Activated CD4-positive, alpha-beta memory T cell treated with anti-CD3 and anti-CD28 coated beads, Interleukin-2, amount 10 ng/mL, durations not matched to agents 7 days and 5 days (primary cell): ENCODE data around the gene PGLYRP4. TPM values are rescaled to one million over a fixed set of nuclear protein-coding genes. Genes with fewer than 3 reads are reported as not detected.
"Not testable (repeated sequence)": the region's sequence is repeated elsewhere in the genome, so short reads cannot be mapped to it uniquely, and the experiment has no call there.

Experiments used
- CTCF ChIA-PET: fragments of 350-600 bp; sonication (Branson Sonifier 250); formaldehyde crosslinking; loops from one replicate; lab custom pipeline; 2021; ENCODE audit warnings: antibody characterized with exemption, inconsistent platforms; lab: Charles Lee
- POLR2A ChIA-PET: fragments of 350-600 bp; sonication (Branson Sonifier 250); formaldehyde crosslinking; loops from one replicate; lab custom pipeline; 2021; ENCODE audit warnings: antibody characterized with exemption; lab: Charles Lee
- DNase-seq: peaks from one replicate; pipeline ENCODE4 v3.0.0-alpha.2; 2020
- H3K27ac Mint-ChIP-seq: one replicate; pipeline ENCODE4 v1.8.0; 2021; ENCODE audit warnings: mild to moderate bottlenecking, mixed read lengths
- H3K27me3 Mint-ChIP-seq: one replicate; pipeline ENCODE4 v1.8.0; 2021; ENCODE audit warnings: mixed read lengths
- H3K36me3 Mint-ChIP-seq: one replicate; pipeline ENCODE4 v1.8.0; 2021; ENCODE audit warnings: low read depth, mixed read lengths
- H3K4me1 Mint-ChIP-seq: one replicate; pipeline ENCODE4 v1.8.0; 2021; ENCODE audit warnings: mixed read lengths
- H3K4me3 Mint-ChIP-seq: one replicate; pipeline ENCODE4 v1.8.0; 2021; ENCODE audit warnings: mild to moderate bottlenecking, mixed read lengths
- H3K9me3 Mint-ChIP-seq: one replicate; pipeline ENCODE4 v1.8.0; 2021; ENCODE audit warnings: mixed read lengths
- total RNA-seq, 2 experiments: library from RNA; stranded (reverse); gene quantifications; one replicate each; pipeline ENCODE4 v1.2.3, GENCODE V29; 2021

Gene PGLYRP4
- total RNA-seq, 2 experiments from 2014 or later, result not detected

- Mint-ChIP-seq H3K27ac (no peak overlapping the region), H3K4me1 (peaks cover 8% of the 10 kb centered on the region), H3K27me3 (peaks cover 21% of the 10 kb centered on the region), H3K4me3 (no peak overlapping the region), H3K36me3 (no peaks in the 10 kb centered on the region), H3K9me3 (no peaks in the 10 kb centered on the region)
- POLR2A ChIA-PET, result no interaction called here
- no peak for DNase-seq
- CTCF ChIA-PET, result no interaction called here
Observed at GRCh38 chr1:153337980-153338853, 10.4 kb downstream of the PGLYRP4 start.

GRCh38 chr1:153336650-153337049 is 12.0 kb downstream of the PGLYRP4 start:
- peaks cover 21% of the 10 kb centered on the region for H3K27me3 Mint-ChIP-seq
- CTCF ChIA-PET, result interaction anchor here (0.6 to 1.3 kb wide), 3 partner anchors 27 to 158 kb away, joined by 4 to 5 read pairs (median 4); no protein-coding TSS in a partner anchor
- POLR2A ChIA-PET, result no interaction called here
- no peaks in the 10 kb centered on the region for H3K9me3 Mint-ChIP-seq
- no peaks in the 10 kb centered on the region for H3K36me3 Mint-ChIP-seq
- H3K27ac Mint-ChIP-seq, result no peak overlapping the region
- H3K4me3 Mint-ChIP-seq, result no peak overlapping the region
- H3K4me1 Mint-ChIP-seq, result peaks cover 8% of the 10 kb centered on the region
- no peak for DNase-seq

GRCh38 chr1:153333902-153334301 is 14.7 kb downstream of the PGLYRP4 start:
- H3K4me1 Mint-ChIP-seq, result no peaks in the 10 kb centered on the region
- no peak for DNase-seq
- no peak overlapping the region for H3K4me3 Mint-ChIP-seq
- POLR2A ChIA-PET, result no interaction called here
- H3K36me3 Mint-ChIP-seq, result no peaks in the 10 kb centered on the region
- H3K27ac Mint-ChIP-seq, result no peak overlapping the region
- H3K27me3 Mint-ChIP-seq, result peaks cover 29% of the 10 kb centered on the region
- no peaks in the 10 kb centered on the region for H3K9me3 Mint-ChIP-seq
- CTCF ChIA-PET, result no interaction called here

- no peak for DNase-seq
- Mint-ChIP-seq H3K27me3 (peaks cover 13% of the 10 kb centered on the region), H3K9me3 (peaks cover 4% of the 10 kb centered on the region), H3K4me1 (no peaks in the 10 kb centered on the region), H3K27ac (no peak overlapping the region), H3K36me3 (no peaks in the 10 kb centered on the region), H3K4me3 (no peak overlapping the region)
- ChIA-PET POLR2A (no interaction called here), CTCF (no interaction called here)
Observed at GRCh38 chr1:153324912-153325311, 23.7 kb downstream of the PGLYRP4 start.

- Mint-ChIP-seq H3K4me3 (no peak overlapping the region), H3K27me3 (peaks cover 19% of the 10 kb centered on the region), H3K27ac (no peak overlapping the region), H3K36me3 (no peaks in the 10 kb centered on the region), H3K4me1 (no peaks in the 10 kb centered on the region), H3K9me3 (peaks cover 4% of the 10 kb centered on the region)
- DNase-seq, result no peak
- POLR2A ChIA-PET, result no interaction called here
- CTCF ChIA-PET, result no interaction called here
Observed at GRCh38 chr1:153322568-153322967, 26.1 kb downstream of the PGLYRP4 start.

GRCh38 chr1:153318145-153318544 is 30.5 kb downstream of the PGLYRP4 start:
- H3K27ac Mint-ChIP-seq, H3K9me3 Mint-ChIP-seq, H3K36me3 Mint-ChIP-seq, H3K4me3 Mint-ChIP-seq, H3K4me1 Mint-ChIP-seq, CTCF ChIA-PET, DNase-seq, POLR2A ChIA-PET: not testable (repeated sequence)
- H3K27me3 Mint-ChIP-seq, result peaks cover 40% of the 10 kb centered on the region

- H3K9me3 Mint-ChIP-seq, POLR2A ChIA-PET, H3K36me3 Mint-ChIP-seq, H3K27ac Mint-ChIP-seq, H3K4me3 Mint-ChIP-seq, DNase-seq, CTCF ChIA-PET, H3K4me1 Mint-ChIP-seq: not testable (repeated sequence)
- H3K27me3 Mint-ChIP-seq, result peaks cover 36% of the 10 kb centered on the region
Observed at GRCh38 chr1:153316013-153316412, 32.6 kb downstream of the PGLYRP4 start.

- H3K9me3 Mint-ChIP-seq, H3K36me3 Mint-ChIP-seq, DNase-seq, POLR2A ChIA-PET, H3K4me3 Mint-ChIP-seq, H3K4me1 Mint-ChIP-seq, CTCF ChIA-PET, H3K27ac Mint-ChIP-seq: not testable (repeated sequence)
- peaks cover 34% of the 10 kb centered on the region for H3K27me3 Mint-ChIP-seq
Observed at GRCh38 chr1:153314388-153314787, 34.3 kb downstream of the PGLYRP4 start.

- Mint-ChIP-seq H3K4me1 (no peaks in the 10 kb centered on the region), H3K9me3 (no peaks in the 10 kb centered on the region), H3K27me3 (peaks cover 28% of the 10 kb centered on the region), H3K36me3 (no peaks in the 10 kb centered on the region), H3K4me3 (no peak overlapping the region), H3K27ac (no peak overlapping the region)
- CTCF ChIA-PET, result no interaction called here
- no peak for DNase-seq
- POLR2A ChIA-PET, result no interaction called here
Observed at GRCh38 chr1:153313288-153313687, 35.4 kb downstream of the PGLYRP4 start.

GRCh38 chr1:153312570-153313186 is 36.0 kb downstream of the PGLYRP4 start, which contains the start of gene PGLYRP3:
TSS of gene PGLYRP3 (minus strand) at chr1:153312952. CDS start at chr1:153310665, 2,287 bp downstream.
- Mint-ChIP-seq H3K27me3 (peaks cover 23% of the 10 kb centered on the region), H3K36me3 (no peaks in the 10 kb centered on the region), H3K4me1 (no peaks in the 10 kb centered on the region), H3K4me3 (no peak within 1 kb of the TSS), H3K27ac (no peak within 1 kb of the TSS), H3K9me3 (no peaks in the 10 kb centered on the region)
- POLR2A ChIA-PET, result no interaction called here
- CTCF ChIA-PET, result no interaction called here
- DNase-seq, result no peak

GRCh38 chr1:153310526-153310925 is 38.1 kb downstream of the PGLYRP4 start:
- ChIA-PET CTCF (no interaction called here), POLR2A (no interaction called here)
- Mint-ChIP-seq H3K4me3 (no peak overlapping the region), H3K27me3 (peaks cover 11% of the 10 kb centered on the region), H3K36me3 (no peaks in the 10 kb centered on the region), H3K27ac (no peak overlapping the region), H3K9me3 (no peaks in the 10 kb centered on the region), H3K4me1 (no peaks in the 10 kb centered on the region)
- no peak for DNase-seq

GRCh38 chr1:153309441-153309840 is 39.2 kb downstream of the PGLYRP4 start:
- Mint-ChIP-seq H3K4me1 (no peaks in the 10 kb centered on the region), H3K27ac (no peak overlapping the region), H3K36me3 (no peaks in the 10 kb centered on the region), H3K9me3 (no peaks in the 10 kb centered on the region), H3K27me3 (peaks cover 7% of the 10 kb centered on the region), H3K4me3 (no peak overlapping the region)
- ChIA-PET POLR2A (no interaction called here), CTCF (interaction anchor here (0.6 kb wide), 1 partner anchor 27 kb away, joined by 4 read pairs; no protein-coding TSS in a partner anchor)
- no peak for DNase-seq

- peaks cover 7% of the 10 kb centered on the region for H3K27me3 Mint-ChIP-seq
- no peak overlapping the region for H3K4me3 Mint-ChIP-seq
- no peak overlapping the region for H3K27ac Mint-ChIP-seq
- no peaks in the 10 kb centered on the region for H3K36me3 Mint-ChIP-seq
- no peak for DNase-seq
- H3K4me1 Mint-ChIP-seq, result no peaks in the 10 kb centered on the region
- POLR2A ChIA-PET, result no interaction called here
- CTCF ChIA-PET, result no interaction called here
- H3K9me3 Mint-ChIP-seq, result no peaks in the 10 kb centered on the region
Observed at GRCh38 chr1:153308540-153308939, 40.1 kb downstream of the PGLYRP4 start.
